ENCODE data around the gene AP1AR.

The AP1AR gene

GRCh38 chr4:112222219-112222955 is 9.2 kb upstream of the AP1AR start:
- no peak for DNase-seq (ENCODE audit: low read depth in 4 of 4, low spot score in 1 of 4)

GRCh38 chr4:112225157-112225556 is 6.4 kb upstream of the AP1AR start:
- DNase-seq (ENCODE audit: low read depth in 4 of 4, low spot score in 1 of 4), result no peak

DNA sequence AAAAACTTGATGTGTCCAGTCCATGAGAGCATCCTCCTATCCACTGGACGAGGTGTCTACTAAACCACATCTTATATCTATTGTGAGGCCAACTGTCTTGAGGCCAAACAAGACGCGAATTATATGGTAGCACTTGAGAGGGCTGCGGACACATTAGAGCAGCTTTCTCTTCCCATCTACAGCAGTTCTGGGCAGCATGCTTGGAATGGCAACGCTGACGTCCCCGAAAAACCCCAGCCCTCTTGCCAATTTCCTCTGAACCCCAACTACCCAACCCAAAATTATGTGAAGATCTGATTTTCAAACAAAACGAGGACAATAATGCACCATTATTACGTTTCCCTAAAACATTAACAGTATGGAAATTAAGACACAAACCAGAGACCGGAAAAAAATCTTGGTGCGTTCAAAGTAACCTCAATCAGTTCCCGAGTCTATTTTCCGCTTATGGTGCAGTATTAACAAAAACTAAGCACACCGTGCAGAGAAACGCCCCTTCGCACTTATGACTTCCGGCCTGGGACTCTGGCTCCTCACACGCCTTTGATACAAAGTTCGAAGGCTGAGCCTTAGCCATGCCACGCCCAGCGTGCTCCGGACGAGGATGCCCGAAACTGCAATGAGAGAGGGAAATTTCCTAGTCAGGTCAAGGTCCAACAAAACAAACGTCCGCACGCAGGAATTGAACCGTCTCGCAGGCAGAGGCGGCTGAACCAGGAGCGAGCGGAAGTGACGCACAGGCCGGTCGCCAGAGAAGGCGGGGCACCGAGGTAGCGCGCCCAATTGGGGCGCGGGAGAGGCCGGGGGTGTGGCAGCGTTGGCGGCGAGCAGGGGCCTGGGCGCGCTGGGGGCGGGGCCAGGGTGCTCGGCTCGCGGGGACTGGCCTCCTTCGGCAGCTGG is 458 bp upstream of the AP1AR start:
- DNase-seq (ENCODE audit: low read depth in 4 of 4, low spot score in 1 of 4), result peak; percentile 90 to 97 (median 94)

DNA sequence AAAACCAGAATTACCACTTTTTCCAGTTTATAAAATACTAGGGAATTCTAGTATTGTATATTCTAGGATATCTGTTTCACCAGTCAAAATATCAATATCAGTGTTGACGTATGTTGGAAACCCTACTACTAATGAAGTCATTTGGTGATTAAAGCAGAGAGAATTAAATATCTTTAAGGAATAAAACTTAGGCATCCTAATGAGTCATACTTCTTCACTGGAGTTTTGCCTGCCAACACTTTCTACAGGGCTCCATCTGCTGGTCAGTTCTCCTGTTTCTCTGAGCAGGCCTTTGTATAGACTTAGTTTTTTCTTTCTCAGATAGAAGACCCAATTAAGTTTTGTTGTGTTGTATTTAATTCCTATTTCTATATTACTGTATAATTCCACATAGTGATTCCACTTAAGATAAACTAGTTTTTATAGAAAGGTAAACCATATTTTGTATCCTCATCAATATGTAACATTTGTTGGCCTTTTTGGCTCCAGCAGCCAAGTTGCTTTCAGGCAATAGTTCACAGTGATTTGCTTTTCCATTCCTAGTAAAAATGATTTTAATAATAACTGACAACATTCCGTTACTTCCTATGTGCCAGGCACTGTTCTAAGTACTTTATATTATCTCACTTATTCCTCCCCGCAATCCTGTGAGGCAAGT is 3.5 kb downstream of the AP1AR start:
- DNase-seq (ENCODE audit: low read depth in 4 of 4, low spot score in 1 of 4), result peak in 2 of 4 experiments; percentile 8 to 10

- no peak for DNase-seq (ENCODE audit: low read depth in 4 of 4, low spot score in 1 of 4)
These were observed 4.5 kb downstream of the AP1AR start for GRCh38 chr4:112236040-112236439.

DNA sequence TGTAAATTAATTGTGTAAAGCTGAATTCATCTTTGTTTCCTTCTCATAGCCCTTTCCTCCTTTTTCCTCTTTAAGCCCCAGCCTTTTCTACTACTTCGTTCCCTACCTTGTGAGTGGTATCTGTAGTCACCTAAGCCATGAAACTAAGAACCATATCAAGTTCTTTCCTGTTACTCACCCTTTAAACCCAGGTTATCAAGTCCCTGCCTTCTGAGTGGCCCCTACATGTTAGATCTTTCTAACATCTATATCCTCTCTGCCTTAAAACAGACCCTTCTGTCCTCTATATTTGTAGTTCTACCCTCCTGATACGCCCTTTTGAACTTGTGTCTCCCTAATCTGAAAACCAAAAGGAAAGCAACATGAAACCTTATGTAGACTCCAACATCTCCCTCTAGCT is 7.2 kb downstream of the AP1AR start:
- no peak for DNase-seq (ENCODE audit: low read depth in 4 of 4, low spot score in 1 of 4)

- no peak for DNase-seq (ENCODE audit: low read depth in 4 of 4, low spot score in 1 of 4)
These were observed 13.8 kb downstream of the AP1AR start for GRCh38 chr4:112245383-112245782.

GRCh38 chr4:112247021-112247420 is 15.4 kb downstream of the AP1AR start:
- DNase-seq (ENCODE audit: low read depth in 4 of 4, low spot score in 1 of 4), result no peak

DNA sequence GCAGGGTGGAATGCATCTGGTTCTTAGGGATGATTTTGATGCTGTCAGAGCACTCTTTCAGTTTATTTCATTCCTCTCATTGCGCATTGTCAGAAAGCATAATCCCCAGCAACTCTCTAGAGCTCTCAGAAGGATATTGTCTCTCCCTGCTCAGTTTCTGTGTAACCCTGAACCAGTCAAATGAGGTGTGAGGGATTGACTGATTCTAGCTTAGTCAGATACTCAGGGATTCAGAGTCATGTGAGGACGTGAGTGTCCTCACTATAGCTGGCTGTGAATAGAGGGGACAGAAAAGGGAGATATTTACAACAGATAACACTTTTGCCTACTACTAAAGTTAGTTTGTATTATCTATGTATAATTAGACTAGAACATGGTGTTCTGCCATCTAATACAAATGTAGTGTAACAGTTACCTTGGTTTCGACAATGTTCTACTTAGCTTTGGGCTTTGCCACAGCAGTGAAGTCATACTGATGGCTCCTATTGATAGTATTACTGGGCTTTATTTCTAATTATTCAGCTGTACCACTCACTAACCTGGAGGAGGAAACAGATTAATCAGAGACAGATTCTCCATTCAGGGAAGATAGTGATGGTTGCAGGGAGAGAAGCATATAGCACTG is 19.5 kb downstream of the AP1AR start:
- no peak for DNase-seq (ENCODE audit: low read depth in 4 of 4, low spot score in 1 of 4)

DNA sequence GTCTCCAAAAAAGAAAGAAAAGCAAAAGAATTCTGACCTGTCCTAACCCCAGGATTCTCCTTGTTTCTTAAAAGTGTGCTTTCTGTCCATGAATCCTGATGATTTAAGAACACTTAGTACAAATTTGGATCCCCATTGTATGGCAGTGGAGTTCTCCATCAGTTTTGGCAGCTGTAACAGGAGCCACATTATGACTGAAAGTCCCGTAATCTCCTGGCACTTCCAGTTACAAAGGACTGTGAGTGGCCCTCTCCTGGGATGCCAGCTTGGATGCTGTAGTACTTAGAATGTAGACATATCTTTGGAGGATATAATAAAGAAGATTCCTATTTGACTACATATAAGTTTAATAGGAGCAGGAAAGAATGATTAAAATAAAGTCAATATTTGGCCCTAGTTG is 20.6 kb downstream of the AP1AR start:
- no peak for DNase-seq (ENCODE audit: low read depth in 4 of 4, low spot score in 1 of 4)

GRCh38 chr4:112253382-112254000 is 21.9 kb downstream of the AP1AR start:
- DNase-seq (ENCODE audit: low read depth in 4 of 4, low spot score in 1 of 4), result no peak

- no peak for DNase-seq (ENCODE audit: low read depth in 4 of 4, low spot score in 1 of 4)
These were observed 25.5 kb downstream of the AP1AR start for GRCh38 chr4:112257098-112257497.

GRCh38 chr4:112266823-112267222 is 35.2 kb downstream of the AP1AR start:
- DNase-seq (ENCODE audit: low read depth in 4 of 4, low spot score in 1 of 4), result no peak

- DNase-seq (ENCODE audit: low read depth in 4 of 4, low spot score in 1 of 4), result no peak
These were observed 38.5 kb downstream of the AP1AR start for GRCh38 chr4:112270051-112270450.

GRCh38 chr4:112270640-112271421 is 39.2 kb downstream of the AP1AR start:
- no peak for DNase-seq (ENCODE audit: low read depth in 4 of 4, low spot score in 1 of 4)

GRCh38 chr4:112272292-112272691 is 40.7 kb downstream of the AP1AR start:
- DNase-seq (ENCODE audit: low read depth in 4 of 4, low spot score in 1 of 4), result no peak

- DNase-seq (ENCODE audit: low read depth in 4 of 4, low spot score in 1 of 4), result no peak
These were observed 43.4 kb downstream of the AP1AR start for GRCh38 chr4:112274959-112275358.

DNA sequence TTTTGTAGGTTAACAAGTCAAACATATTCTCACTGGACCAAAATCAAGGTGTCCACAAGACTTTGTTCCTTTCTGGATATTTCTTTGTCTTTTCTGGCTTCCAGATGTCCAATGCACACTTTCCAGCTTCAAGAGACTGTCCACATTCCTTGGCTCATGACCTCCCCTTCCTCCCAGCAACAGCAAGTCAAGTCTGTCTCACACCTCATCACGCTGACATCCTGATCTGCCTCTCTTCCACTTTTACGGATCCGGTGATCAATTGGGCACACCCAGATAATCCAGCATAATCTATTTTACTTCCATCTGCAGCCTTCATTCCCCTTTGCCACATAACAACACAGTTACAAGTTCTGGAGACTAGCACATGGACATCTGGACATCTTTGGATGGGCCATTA is 44.5 kb downstream of the AP1AR start:
- DNase-seq (ENCODE audit: low read depth in 4 of 4, low spot score in 1 of 4), result no peak

GRCh38 chr4:112277220-112277619 is 45.6 kb downstream of the AP1AR start:
- DNase-seq (ENCODE audit: low read depth in 4 of 4, low spot score in 1 of 4), result no peak
